ENCODE results near the gene CCDC149.
"Not testable (repeated sequence)": the region's sequence is repeated elsewhere in the genome, so short reads cannot be mapped to it uniquely, and the experiment has no call there.

The CCDC149 gene

DNA sequence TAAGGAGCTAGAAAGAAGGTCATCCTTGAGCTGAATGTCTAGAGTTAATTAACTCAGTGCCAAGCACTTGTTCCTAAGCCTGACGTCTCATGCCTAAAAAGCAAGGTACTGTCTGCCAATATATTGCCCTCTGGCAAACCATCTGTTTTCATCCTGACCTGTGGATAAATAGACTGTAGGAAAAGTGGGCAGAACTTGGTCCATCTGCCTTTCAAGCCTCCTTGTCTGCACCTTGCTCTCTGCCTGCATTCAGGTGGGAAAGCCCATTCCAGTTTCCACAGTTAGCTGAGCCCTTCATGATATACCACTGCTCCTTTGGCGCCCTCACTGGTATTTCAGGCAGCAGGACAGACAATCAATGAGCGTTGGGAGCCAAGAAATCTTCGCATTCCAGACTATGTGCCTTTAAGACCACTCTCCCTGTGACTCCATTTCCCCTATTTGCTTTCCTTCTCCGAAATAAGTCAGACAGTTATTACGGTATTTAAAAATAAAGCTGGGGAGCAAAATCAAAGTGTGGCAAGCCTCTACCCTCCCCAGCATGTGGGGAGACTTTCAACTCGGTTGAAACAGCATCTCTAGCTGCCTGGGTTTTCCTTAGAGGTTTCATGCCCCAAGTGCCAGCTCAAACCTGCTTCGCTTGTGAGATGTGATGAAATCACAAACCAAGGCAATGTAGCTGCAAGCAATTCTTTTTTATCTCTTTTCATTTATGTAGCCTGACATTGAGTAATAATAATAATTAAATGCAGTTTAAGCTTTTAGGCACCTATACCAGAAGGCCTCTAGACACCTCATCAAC is 2.5 kb upstream of the CCDC149 start:
- no peak for DNase-seq (ENCODE audit: low read depth)

DNA sequence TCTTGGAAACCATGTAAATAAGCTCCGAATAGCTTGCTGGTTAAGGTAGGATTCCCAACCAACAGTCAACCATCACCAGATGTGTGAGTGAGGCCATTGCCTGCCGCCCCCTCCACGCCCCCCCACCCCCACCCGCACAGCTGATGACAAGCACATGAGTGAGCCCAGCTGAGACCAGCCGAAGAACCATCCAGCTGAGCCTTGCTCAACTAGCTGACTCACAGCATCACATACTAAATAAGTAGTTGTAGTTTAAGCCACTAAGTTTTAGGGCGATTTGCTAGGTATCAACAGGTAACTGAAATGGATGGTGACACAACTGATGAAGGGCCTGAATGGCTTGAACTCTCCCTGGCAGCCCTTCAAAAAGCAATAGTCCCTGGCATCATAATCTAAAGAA is 1.6 kb upstream of the CCDC149 start:
- no peak for DNase-seq (ENCODE audit: low read depth)

DNA sequence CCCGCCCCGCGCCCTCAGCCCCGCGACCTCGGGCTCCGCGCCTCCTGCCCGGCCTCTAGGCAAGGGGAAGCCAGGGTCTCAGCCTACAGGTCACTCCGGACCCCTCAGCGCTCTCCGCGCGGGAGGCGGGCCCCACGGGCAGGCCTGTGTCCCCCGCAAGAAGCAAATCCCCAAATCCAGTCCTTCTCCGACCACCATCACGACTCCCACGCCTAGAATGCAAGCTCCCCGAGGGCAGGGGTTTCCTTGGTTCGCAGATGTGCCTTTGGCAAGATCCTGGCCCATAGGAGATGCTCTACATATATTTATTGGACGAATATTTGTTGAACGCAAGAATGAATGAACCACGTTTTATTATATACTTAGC is 260 bp upstream of the CCDC149 start:
- DNase-seq (ENCODE audit: low read depth): no peak

DNA sequence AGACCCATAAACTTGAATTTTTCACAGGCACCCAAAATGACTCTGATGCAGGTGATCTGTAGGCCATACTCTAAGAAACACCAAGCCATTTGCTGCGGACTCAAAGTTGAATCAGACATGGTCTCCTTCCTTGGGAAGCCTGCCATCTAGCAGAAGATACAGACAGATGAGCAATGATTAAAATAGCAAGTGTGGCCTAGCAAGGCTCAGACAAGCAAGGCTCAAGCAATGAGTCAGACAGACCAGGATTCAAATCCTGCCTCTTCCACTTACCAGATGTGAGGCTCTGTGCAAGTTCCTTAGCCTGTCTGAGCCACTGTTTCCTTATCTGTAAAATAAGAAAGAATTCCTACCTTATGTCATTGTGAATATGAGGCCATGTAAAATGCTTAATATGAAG is 2.3 kb downstream of the CCDC149 start:
- no peak for DNase-seq (ENCODE audit: low read depth)

DNA sequence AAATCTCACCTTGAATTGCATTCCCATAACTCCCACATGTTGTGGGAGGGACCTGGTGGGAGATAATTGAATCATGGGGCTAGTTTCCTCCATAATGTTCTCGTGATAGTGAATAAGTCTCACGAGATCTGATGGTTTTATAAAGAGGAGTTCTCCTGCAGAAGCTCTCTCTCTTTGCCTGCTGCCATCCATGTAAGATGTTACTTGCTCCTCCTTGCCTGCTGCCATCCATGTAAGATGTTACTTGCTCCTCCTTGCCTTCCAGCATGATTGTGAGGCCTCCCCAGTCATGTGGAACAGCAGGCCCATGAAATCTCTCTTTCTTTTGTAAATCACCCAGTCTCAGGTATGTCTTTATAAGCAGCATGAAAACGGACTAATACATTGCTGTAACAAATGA is 3.2 kb downstream of the CCDC149 start:
- not testable (repeated sequence) for DNase-seq (ENCODE audit: low read depth)

DNA sequence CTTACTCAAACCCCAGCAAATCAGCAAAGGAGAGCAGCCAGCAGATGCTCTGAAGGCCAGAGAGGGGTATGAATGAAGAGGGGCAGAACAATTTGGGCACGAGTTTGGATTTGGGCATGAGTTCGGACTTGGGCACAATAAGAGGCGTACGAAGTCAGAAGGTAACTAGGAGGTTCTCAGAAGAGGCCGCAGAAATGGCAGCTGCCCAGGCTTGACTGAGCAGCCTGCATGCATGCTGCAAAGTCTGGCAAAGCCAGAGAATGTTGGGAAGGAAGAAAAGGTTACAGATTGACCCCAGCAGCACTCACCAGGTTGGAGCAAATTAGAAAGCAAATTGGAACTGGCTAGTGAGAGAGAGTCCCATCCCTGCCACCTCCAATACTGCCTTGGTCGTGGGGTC is 15.2 kb downstream of the CCDC149 start:
- no peak for DNase-seq (ENCODE audit: low read depth)

DNA sequence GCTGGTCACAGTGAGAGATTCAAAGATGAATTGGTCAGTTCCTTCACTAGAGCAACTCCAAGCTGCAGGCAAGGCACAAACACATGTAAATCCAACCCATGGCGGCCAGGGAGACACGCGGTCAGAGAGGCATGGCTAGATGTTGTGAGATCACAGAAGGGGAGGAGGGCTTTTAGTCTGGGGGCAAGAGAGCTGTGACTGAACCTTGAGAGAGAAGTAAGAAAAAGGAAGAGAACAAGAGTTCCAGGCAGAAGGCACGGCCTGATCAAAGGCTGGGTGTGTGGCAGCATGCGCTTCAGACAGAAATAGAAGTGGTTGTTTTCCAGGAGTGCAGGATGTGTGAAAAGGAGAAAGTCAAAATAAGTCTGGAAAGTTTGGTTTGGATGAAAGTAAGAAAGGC is 15.9 kb downstream of the CCDC149 start:
- DNase-seq (ENCODE audit: low read depth): no peak

DNA sequence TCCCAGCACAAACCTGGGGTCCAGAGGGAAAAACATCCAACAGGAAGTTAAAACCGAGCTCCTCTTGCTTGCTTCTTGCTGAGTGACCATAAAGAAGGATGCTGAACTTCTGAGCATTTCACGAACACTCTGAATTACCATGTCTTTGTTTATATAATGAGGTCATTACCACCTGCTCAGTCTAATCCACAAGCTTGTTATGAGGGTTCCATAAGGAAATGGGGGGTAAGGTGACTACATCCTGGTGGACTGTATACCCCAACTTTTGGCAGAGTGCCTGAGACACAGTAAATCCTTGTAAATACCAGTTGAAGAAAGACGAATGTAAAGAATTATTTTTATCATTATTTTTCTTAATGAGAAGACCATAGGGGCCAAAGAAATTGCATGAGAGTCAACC is 16.8 kb downstream of the CCDC149 start:
- no peak for DNase-seq (ENCODE audit: low read depth)

DNA sequence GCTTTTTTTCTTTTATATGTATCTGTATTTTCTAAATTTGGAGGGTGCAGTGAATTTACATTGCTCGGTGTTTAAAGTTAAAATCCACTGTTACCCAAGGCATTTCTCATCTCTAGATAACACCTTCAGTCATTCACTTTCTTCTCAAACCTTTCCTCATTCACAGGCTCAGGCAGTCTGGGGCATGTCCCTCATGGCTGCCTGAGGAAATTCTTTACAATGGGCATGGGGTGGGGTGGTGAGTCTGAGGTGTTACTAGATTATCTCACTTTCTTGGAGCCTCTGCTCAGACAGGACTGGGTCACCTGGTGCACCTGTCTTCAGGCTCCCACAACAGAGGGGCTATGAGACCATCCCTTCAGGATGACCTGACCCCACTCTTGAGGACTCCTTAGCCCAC is 17.4 kb downstream of the CCDC149 start:
- no peak for DNase-seq (ENCODE audit: low read depth)

DNA sequence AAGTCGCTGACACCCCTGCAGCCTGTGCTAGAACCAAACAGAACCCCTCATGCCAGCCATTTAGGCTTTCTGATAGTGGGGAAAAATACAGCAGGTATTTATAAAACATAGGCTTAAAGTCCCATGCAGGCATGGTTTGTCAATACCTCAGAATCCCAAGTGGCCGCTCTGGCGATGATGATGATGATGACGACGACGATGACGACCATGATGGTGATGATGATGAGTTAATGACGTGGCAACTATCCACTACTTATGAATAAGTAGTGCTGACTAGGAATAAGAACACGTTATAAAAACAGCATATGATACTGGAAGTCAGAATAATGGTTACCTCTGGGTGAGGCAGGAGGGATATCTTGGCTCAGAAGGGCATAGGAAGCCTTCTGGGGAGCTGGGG is 18.0 kb downstream of the CCDC149 start:
- no peak for DNase-seq (ENCODE audit: low read depth)

DNA sequence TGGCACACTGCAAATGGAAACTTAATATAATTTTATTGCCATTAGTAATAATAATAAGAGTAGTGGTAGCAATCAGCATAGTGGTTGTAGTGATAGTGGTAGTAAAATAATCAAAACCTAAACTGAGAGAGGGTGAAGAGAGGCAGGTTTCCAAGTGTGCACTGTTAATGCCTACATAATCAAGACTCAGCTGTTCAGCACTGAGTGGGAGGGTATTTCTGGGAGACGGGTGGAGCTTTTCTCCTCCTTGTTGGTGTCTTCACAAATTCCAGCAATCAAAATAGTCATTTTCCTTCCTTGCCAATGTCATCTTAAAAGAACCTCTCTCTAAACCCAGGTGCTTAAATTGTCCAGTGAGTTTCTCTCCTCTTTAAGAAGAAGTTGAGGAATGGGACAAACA is 18.6 kb downstream of the CCDC149 start:
- DNase-seq (ENCODE audit: low read depth): no peak

DNA sequence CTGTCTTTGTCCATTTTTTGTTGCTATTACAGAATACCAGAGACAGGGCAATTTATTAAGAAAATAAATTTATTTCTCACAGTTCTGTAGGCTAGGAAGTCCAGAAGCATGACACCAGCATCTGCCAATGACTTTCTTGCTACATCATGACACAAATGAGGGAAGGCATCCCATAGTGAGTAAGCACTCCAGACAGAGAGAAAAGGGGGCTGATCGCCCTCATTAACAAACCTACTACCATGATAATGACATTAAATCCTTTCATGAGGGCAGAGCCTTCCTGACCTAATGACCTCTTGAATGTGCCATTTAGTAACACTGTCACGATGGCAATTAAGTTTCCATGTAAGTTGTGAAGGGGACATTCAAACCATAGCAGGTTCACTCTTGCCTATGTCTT is 20.1 kb downstream of the CCDC149 start:
- DNase-seq (ENCODE audit: low read depth): no peak

DNA sequence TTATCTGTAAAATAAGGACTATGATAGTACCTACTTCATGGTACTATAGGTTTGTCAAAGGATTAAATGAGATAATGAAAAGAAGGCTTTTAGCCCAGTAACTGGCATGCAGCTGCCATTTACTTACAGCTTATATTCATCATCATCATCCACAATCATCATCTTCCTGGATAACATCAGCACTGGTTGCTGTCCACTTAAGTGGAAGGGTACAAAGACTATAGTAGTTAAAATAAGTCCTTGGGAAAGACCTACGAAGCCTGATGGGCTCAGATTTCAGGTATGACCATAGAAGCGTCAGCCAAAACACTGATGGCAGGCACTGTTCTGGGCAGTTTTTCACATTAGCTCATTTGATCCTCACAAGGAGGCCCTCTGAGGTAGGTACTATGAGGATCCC is 20.6 kb downstream of the CCDC149 start:
- DNase-seq (ENCODE audit: low read depth): no peak

DNA sequence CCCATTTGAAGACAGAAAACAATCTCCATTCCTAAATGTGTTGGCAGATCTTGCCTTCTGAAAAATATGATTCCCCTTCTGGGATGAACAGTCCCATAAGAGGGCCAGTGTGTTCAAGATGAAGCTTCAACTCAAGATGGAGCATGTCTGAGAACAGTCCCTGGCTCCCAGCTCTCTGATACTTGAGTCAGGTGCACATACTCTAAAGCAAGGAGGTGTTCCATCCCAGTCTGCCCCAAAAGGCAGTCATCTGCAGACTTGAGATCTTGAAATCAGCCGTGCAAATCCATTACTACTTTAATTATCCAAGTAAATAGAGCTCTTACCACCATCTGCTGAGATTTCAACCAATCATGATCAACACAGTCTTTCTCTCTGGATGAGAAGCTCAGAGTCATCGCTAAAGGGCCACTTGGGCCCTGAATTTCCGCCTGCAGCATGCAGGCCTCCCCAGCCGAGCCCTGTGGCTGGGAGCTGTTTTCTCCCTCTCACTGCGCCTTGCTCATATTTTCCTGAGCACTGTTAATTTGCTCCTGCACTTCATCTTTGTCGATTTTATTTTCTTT is 22.2 kb downstream of the CCDC149 start:
- DNase-seq (ENCODE audit: low read depth): no peak

DNA sequence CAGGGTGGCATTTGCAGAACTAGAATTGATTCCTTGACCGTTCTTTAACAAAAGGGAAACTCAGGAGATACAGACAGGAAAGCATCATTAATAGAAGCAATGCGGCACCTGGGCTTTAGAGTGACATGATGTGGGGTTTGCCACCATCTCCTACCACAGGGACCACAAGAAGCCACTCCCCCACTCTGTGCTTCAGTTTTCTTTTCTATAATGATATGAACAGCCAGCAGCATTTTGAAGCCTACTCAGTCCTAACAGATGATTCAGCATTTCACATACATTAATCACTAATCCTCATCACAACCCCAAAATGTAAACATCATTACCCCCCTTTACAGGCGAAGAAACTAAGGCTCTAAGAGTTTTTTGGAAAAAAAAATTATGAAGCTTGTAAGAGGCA is 22.9 kb downstream of the CCDC149 start:
- no peak for DNase-seq (ENCODE audit: low read depth)

DNA sequence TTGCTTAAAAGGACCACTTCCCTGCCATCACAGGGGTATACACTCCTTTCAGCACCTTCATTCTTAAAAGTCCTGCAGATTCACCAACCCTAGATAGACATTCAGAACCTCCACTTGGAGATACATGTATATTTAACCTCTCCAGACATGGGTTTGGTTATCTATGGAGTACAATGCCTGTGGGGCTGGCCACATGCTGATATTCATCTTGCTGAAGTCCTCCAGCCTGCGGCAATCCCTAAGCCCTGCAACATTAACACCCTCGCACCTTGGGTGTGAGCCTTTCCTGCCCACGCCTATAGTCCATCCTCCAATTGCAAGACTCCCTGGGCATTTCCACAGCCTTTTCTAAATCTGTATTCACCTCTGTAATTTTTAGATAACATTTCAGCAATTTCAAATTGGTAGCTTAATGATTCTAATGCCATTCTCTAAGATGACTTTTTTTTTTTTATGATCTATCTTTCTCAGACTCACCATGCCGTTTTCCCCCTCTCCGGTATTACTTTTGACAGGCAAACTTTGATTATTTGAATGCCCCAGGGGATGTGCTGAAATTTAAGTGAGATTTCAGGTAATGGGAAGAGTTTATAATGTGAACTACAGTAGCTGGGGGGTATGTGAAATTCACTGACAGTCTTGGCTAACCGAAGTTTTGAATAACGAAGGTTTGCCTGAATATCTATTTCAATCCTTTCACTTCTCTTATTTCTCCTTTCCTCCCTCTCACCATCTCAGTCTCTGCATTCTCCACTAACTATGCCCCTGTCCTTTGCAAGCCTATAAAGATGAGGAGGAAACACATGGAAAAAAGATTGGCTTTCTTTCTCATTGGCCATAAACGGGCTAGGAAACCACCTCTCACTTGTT is 24.1 kb downstream of the CCDC149 start:
- DNase-seq (ENCODE audit: low read depth): no peak

DNA sequence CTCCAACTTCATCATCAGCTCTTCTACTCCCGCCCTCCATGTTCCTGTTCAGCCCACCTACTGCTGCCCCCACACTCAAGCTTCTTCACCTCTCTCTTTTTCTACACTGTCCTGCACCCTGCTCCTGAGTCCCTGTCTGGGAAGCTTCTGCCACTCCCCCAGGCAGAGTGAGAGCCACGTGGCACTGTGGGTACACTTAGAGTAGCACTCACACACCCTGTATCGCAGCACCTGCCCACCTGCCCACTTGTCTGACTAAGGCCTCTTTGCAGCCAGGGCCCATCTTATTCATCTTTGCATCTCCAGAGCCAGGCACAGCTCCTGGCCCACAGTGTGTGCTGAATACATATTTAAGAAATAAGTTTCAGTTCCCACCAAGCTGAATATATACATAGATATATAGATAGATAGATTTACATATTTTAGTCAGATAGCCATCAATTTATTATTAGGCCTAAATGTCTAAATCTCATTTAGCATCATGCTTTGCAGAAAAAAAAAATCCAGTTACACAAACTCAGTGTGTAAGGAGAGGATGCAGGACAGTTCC is 24.9 kb downstream of the CCDC149 start:
- no peak for DNase-seq (ENCODE audit: low read depth)

DNA sequence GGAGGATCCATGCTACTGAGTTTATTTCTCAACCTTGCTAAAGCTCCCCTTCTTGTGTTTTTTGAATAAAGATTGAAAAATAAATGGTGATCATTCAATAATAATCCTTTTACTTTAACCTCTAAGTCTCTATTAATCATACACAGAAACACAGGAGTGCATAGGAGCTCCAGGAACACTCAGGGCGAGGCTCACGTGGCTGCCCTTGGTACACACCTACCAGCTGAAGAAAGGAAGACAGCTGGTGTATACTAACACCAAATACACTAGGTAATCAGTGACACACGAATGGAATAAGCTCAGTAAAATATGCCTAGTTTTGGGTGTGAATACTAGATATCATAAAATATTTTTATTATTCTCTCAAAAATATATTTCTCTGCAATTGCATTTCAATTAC is 26.2 kb downstream of the CCDC149 start:
- DNase-seq (ENCODE audit: low read depth): no peak

DNA sequence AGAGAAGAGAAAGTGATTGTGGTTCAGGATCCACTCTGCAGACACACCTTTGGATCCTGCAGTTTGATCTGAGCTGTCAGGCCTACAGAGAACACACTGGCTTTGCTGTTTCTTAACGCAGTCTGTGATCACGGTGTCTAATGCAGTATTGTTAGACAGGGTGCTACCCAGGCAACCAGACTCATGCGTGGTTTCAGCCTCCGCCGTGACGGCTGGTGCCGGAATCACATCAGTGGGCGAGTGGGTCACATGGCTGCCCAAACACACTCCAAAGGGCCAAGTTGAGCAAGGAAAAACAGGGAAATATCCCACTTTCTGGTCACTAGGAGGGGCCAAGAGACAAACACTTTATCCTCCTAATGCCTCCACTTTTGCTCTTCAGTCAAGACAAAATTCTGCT is 27.5 kb downstream of the CCDC149 start:
- DNase-seq (ENCODE audit: low read depth): no peak

DNA sequence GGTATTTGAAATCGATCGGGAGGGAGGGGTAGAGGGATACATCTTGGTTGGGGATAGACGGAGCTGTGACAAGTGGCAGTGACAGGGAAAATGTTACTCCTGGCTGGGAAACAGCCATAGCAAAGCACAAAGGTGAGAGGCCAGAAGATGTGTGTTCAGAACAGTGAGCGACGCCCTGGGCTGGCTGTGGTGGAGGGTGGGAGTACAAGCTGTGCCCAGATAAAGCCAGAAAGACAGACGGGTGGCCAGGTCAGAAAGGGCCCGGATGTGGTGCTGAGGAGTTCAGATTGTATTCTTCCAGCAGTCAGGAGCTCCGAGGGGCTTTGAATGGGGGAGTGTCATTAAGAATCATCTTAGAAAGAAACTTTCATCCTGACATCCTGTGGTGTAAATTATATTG is 27.9 kb downstream of the CCDC149 start:
- DNase-seq (ENCODE audit: low read depth): no peak

DNA sequence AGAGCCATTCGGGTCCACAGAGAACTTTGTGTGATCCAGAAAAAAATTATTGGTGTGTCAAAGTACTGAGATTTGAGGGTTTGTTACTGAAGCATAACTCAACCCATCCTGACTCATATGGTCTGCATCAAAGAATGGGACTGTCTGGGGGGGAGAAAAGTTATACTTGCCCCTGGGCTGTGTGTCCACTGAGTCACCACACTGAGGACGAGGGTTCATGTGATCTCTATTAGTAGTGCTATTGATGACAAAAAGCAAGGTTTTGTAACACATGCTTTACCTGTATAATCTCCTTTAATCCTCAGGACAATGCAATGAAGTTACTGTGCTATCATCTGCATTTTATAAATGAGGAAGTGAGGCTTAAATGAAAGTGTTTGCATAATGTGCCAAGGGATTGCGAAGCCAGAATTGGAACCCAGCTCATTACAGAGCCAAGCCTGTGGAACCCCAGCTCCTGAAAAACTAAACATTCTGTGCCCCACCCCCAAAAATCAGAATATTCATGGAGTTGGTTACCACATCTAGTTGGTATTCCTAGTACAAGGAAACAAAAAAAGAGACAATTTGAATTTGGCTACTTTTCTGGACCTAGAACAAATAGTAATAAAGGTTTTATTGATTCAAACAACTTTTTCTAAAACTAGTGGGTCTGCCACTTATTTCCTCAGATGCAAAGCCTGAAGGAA is 31.2 kb downstream of the CCDC149 start:
- no peak for DNase-seq (ENCODE audit: low read depth)

DNA sequence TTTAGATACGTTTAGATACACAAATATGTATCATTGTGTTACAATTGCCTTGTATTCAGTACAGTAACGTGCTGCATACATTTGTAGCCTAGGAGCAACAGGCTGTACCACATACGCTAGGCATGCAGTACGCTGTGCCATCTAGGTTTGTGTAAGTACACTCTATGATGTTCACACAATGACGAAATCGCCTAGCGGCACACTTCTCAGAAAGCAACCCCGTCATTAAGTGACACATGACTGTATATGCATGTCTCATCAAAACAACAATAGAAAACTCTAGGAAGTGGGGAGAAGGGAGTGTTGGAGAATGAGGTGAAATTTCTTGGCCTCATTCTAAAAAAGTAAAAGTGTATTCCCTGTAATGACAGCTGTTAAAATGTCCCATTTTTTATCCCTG is 32.7 kb downstream of the CCDC149 start:
- no peak for DNase-seq (ENCODE audit: low read depth)

Data from activated T-cell treated with anti-CD3 and anti-CD28 coated beads for 48 hours (primary cell).